Myocyte (in vitro differentiated cells): ENCODE results near the gene NUB1. TPM values are rescaled to one million over a fixed set of nuclear protein-coding genes. Genes with fewer than 3 reads are reported as not detected.

Experiments
- DNase-seq: peaks from one replicate; pipeline ENCODE4 v3.0.0-alpha.2; 2012; ENCODE audit warnings: low read depth
- total RNA-seq: library from RNA; depleted of rRNA; stranded (reverse); fragments of >200 nt; gene quantifications from 2 replicates; pipeline ENCODE4 v1.2.3, GENCODE V29; 2014

Gene NUB1
- total RNA-seq, 1 donor from 2014 or later: 60.7 TPM

- no peak for DNase-seq
Observed at GRCh38 chr7:151345576-151346469, 4.2 kb downstream of the NUB1 start.

- DNase-seq: no peak
Observed at GRCh38 chr7:151346470-151346769, 4.8 kb downstream of the NUB1 start.

GRCh38 chr7:151347200-151347599 lies 5.6 kb downstream of the NUB1 start:
- DNase-seq: no peak

- no peak for DNase-seq
Observed at GRCh38 chr7:151348970-151349369, 7.4 kb downstream of the NUB1 start.

GRCh38 chr7:151349507-151349853 lies 7.9 kb downstream of the NUB1 start:
- no peak for DNase-seq

- no peak for DNase-seq
Observed at GRCh38 chr7:151351027-151351426, 9.4 kb downstream of the NUB1 start.

GRCh38 chr7:151351967-151352366 lies 10.4 kb downstream of the NUB1 start:
- no peak for DNase-seq

- DNase-seq: no peak
Observed at GRCh38 chr7:151352512-151352911, 10.9 kb downstream of the NUB1 start.

- no peak for DNase-seq
Observed at GRCh38 chr7:151361193-151361959, 19.8 kb downstream of the NUB1 start.

- no peak for DNase-seq
Observed at GRCh38 chr7:151363182-151363581, 21.6 kb downstream of the NUB1 start.

- peak; percentile 26 for DNase-seq
Observed at GRCh38 chr7:151366166-151366879, 24.7 kb downstream of the NUB1 start.

GRCh38 chr7:151366880-151367222 lies 25.2 kb downstream of the NUB1 start:
- peak; percentile 67 for DNase-seq

- DNase-seq: no peak
Observed at GRCh38 chr7:151367284-151367683, 25.7 kb downstream of the NUB1 start.

GRCh38 chr7:151368136-151368571 lies 26.5 kb downstream of the NUB1 start:
- DNase-seq: peak; percentile 85

GRCh38 chr7:151371266-151371665 lies 29.7 kb downstream of the NUB1 start:
- no peak for DNase-seq

GRCh38 chr7:151372612-151373265 lies 31.1 kb downstream of the NUB1 start:
- DNase-seq: no peak

- no peak for DNase-seq
Observed at GRCh38 chr7:151373599-151373998, 32.0 kb downstream of the NUB1 start.

- no peak for DNase-seq
Observed at GRCh38 chr7:151374139-151374538, 32.5 kb downstream of the NUB1 start.

GRCh38 chr7:151374726-151375125 lies 33.1 kb downstream of the NUB1 start:
- DNase-seq: no peak

- DNase-seq: no peak
Observed at GRCh38 chr7:151375530-151376217, 34.1 kb downstream of the NUB1 start.
